Measurements from ENCODE around the gene C3orf49. TPM values are rescaled to one million over a fixed set of nuclear protein-coding genes. Genes with fewer than 3 reads are reported as not detected.

The C3orf49 gene
- total RNA-seq, 3 donors from 2014 or later (not counting 1 experiment from before 2014, with no cell fraction given), result not detected

DNA sequence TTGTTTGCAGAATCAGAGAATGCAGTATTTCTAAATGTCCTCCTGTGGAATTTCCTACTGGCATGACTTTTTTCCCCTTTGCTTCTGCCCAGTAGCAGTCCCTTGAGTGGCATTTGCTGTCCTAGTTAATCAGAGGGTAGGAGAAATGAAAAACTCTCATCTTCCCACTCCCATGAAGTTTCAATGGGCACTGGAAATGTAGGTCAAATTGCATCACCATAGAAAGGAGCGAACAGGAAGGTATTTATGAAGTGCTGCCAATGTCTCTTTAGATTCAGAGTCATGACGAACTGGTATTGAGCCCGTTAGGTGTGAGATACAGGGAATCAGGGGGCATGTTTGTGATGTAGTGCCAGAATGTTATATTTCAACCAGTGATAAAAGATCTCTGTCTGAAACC is 67.8 kb downstream of the C3orf49 start:
- WGBS (ENCODE audit: insufficient coverage), result 94% methylated on average over 3 of the region's 3 CpGs
- no peak overlapping the region for H3K4me3 ChIP-seq (ENCODE audit: low read length)
- no peak overlapping the region for H3K27ac ChIP-seq (ENCODE audit: low read length)
- Mint-ChIP-seq H3K27me3 (ENCODE audit: low read depth in 2 of 2) (no peaks in the 10 kb centered on the region), H3K36me3 (no peaks in the 10 kb centered on the region), H3K27ac (peak overlapping the region in 1 of 2 donors; percentile 43), H3K9me3 (no peaks in the 10 kb centered on the region), H3K4me3 (no peak overlapping the region), H3K4me1 (peaks cover 30% of the 10 kb centered on the region in 2 donors)
- no peak for DNase-seq
- H3K4me1 ChIP-seq (ENCODE audit: control insufficient read depth, insufficient read depth, low read length), result no peaks in the 10 kb centered on the region
- intact Hi-C loops (cut with micrococcal nuclease), result no loop called here
- H3K27me3 ChIP-seq (ENCODE audit: control insufficient read depth, insufficient read depth, low read length), result no peaks in the 10 kb centered on the region
- no peaks in the 10 kb centered on the region for H3K9me3 ChIP-seq (ENCODE audit: control insufficient read depth, insufficient read depth, low read length)
- TF ChIP-seq, protein P1, sequence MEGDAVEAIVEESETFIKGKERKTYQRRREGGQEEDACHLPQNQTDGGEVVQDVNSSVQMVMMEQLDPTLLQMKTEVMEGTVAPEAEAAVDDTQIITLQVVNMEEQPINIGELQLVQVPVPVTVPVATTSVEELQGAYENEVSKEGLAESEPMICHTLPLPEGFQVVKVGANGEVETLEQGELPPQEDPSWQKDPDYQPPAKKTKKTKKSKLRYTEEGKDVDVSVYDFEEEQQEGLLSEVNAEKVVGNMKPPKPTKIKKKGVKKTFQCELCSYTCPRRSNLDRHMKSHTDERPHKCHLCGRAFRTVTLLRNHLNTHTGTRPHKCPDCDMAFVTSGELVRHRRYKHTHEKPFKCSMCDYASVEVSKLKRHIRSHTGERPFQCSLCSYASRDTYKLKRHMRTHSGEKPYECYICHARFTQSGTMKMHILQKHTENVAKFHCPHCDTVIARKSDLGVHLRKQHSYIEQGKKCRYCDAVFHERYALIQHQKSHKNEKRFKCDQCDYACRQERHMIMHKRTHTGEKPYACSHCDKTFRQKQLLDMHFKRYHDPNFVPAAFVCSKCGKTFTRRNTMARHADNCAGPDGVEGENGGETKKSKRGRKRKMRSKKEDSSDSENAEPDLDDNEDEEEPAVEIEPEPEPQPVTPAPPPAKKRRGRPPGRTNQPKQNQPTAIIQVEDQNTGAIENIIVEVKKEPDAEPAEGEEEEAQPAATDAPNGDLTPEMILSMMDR (IDR thresholded peaks at IDR 0.05), result no peak
- peaks cover 5% of the 10 kb centered on the region for H3K36me3 ChIP-seq (ENCODE audit: control insufficient read depth, insufficient read depth, low read length)
- ATAC-seq, result no peak

DNA sequence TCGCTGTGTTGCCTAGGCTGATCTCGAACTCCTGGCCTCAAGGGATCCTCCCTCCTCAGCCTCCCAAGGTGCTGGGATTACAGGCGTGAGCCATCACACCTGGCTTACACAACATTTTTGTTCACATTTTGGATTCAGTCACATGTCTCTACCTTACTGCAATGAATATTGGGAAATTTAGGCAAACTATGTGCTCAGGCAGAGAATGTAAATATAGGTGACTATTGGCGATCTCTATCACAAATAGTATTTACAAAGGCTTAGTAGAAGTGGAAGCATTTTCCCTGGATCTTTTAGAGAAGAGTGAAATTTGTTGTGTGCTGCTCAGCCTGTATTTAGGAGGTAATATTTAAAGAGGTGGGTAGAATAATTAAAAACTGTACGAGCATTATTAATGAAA is 72.4 kb downstream of the C3orf49 start:
- Mint-ChIP-seq H3K27me3 (ENCODE audit: low read depth in 2 of 2) (no peaks in the 10 kb centered on the region), H3K4me3 (no peak overlapping the region), H3K9me3 (no peaks in the 10 kb centered on the region), H3K36me3 (no peaks in the 10 kb centered on the region), H3K27ac (no peak overlapping the region), H3K4me1 (peaks cover 30 to 34% of the 10 kb centered on the region in 2 donors)
- no peaks in the 10 kb centered on the region for H3K27me3 ChIP-seq (ENCODE audit: control insufficient read depth, insufficient read depth, low read length)
- no peaks in the 10 kb centered on the region for H3K9me3 ChIP-seq (ENCODE audit: control insufficient read depth, insufficient read depth, low read length)
- ATAC-seq (no peak), DNase-seq (no peak)
- 100% methylated on average over 2 of the region's 5 CpGs for WGBS (ENCODE audit: insufficient coverage)
- TF ChIP-seq, protein P1 (IDR thresholded peaks at IDR 0.05), result no peak
- intact Hi-C loops (cut with micrococcal nuclease), result no loop called here
- H3K36me3 ChIP-seq (ENCODE audit: control insufficient read depth, insufficient read depth, low read length), result peaks cover 6% of the 10 kb centered on the region
- H3K27ac ChIP-seq (ENCODE audit: low read length), result no peak overlapping the region
- no peak overlapping the region for H3K4me3 ChIP-seq (ENCODE audit: low read length)
- no peaks in the 10 kb centered on the region for H3K4me1 ChIP-seq (ENCODE audit: control insufficient read depth, insufficient read depth, low read length)

DNA sequence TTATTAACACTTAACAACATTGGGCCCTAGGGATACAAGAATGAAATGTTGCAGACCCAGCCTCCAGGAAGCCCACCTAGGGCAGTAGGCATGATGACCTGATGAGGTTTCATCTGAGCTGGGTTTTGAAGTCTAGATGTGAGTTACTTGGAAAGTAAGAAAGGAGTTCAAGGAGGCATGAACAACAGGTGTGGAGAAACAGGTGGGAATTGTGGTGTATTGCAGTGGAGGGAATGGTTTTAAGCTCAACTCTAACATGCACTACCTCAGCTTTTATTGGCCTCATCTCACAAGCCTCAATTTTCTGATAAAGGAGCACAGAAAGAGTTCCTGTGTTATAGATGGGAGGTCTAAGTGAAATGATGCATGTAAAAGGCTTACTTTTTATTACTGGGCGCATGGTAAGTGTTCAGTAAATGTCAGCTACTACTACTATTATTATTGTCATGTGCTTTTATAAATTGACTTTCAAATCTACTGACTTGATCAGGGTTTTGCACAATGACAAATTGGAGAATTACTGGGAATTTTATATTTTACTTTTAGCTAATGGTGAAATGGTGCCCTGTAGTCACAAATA is 73.8 kb downstream of the C3orf49 start:
- intact Hi-C loops (cut with micrococcal nuclease), result no loop called here
- no peak overlapping the region for H3K4me3 Mint-ChIP-seq
- WGBS (ENCODE audit: insufficient coverage), result no CpG with 5 or more reads among the region's 1 CpG
- H3K4me1 Mint-ChIP-seq, result peaks cover 24 to 32% of the 10 kb centered on the region in 2 donors
- no peaks in the 10 kb centered on the region for H3K27me3 ChIP-seq (ENCODE audit: control insufficient read depth, insufficient read depth, low read length)
- no peaks in the 10 kb centered on the region for H3K36me3 Mint-ChIP-seq
- no peaks in the 10 kb centered on the region for H3K9me3 ChIP-seq (ENCODE audit: control insufficient read depth, insufficient read depth, low read length)
- TF ChIP-seq, protein P1 (IDR thresholded peaks at IDR 0.05), result no peak
- ATAC-seq (no peak), DNase-seq (no peak)
- no peak overlapping the region for H3K27ac ChIP-seq (ENCODE audit: low read length)
- H3K4me3 ChIP-seq (ENCODE audit: low read length), result no peak overlapping the region
- H3K4me1 ChIP-seq (ENCODE audit: control insufficient read depth, insufficient read depth, low read length), result no peaks in the 10 kb centered on the region
- H3K9me3 Mint-ChIP-seq, result no peaks in the 10 kb centered on the region
- H3K27me3 Mint-ChIP-seq (ENCODE audit: low read depth in 2 of 2), result no peaks in the 10 kb centered on the region
- H3K27ac Mint-ChIP-seq, result no peak overlapping the region
- peaks cover 6% of the 10 kb centered on the region for H3K36me3 ChIP-seq (ENCODE audit: control insufficient read depth, insufficient read depth, low read length)
